NOMO-1 treated with DMSO at 0.1 percent for 48 hours (cell line): ENCODE results near the gene LHCGR.
A peak's percentile ranks its signal among the peaks of the same experiment; 100 is the strongest.
"Not testable (repeated sequence)": the region's sequence is repeated elsewhere in the genome, so short reads cannot be mapped to it uniquely, and the experiment has no call there.

Experiments
- DNase-seq: peaks from one replicate; lab custom pipeline; 2025; ENCODE audit not compliant: unreplicated experiment; lab: John Stamatoyannopoulos, UW

The LHCGR gene

DNA sequence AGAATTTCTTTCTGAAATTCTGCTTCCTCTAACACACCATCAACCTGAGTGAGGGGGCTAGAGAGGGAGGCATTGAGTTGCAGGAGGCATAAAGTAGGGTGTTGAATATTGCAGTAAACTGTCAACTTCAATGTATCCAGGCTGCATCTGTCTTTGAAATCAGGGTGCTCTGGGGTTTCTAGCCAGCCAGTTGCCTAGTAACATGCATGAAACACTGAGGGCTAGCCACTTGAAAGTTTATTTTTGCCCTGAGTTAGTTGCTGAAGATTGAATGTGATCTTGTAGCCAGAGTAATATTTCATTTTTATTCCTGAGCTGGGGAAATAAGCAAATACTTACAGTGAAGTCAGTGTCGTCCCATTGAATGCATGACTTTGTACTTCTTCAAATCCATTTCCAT is 41.9 kb downstream of the LHCGR start:
- DNase-seq = no peak

DNA sequence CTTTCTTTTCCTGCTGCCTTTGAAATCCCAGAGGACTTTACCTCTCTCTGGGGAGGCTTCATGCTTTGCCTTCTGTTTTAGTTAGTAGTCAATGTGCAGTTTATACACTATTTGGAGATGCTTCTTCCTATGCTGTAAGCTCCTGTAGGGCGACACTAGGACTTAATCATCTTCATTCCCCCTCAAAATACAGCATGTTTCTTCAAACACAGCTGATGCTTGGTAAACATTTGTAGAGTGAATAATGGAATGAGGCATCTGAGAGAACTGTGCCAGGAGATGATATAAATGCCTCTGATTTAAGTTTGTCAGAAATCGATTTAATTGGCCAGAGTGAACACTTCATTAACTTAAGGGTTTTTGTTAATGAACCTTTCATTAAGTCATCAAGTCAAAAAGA is 43.4 kb downstream of the LHCGR start:
- no peak for DNase-seq

DNA sequence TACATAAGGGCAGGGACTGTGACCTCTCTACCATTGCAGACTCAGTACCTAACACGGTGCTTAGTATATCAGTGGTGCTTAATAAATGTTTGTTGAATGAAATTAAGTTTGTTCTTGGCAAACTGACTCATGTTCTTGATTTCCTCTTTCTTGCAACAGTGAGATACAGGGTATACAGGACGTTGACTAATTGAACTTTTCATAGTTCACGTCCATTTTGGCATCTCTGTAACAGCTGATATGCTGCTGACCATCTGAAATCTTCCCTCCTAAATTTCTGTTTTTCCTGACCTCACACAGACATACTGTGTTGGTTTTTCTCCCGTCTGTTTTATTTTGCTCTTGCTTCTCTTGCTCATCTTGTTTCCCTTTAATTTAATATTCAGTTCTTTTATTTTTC is 44.2 kb downstream of the LHCGR start:
- peak; percentile 1 for DNase-seq

DNA sequence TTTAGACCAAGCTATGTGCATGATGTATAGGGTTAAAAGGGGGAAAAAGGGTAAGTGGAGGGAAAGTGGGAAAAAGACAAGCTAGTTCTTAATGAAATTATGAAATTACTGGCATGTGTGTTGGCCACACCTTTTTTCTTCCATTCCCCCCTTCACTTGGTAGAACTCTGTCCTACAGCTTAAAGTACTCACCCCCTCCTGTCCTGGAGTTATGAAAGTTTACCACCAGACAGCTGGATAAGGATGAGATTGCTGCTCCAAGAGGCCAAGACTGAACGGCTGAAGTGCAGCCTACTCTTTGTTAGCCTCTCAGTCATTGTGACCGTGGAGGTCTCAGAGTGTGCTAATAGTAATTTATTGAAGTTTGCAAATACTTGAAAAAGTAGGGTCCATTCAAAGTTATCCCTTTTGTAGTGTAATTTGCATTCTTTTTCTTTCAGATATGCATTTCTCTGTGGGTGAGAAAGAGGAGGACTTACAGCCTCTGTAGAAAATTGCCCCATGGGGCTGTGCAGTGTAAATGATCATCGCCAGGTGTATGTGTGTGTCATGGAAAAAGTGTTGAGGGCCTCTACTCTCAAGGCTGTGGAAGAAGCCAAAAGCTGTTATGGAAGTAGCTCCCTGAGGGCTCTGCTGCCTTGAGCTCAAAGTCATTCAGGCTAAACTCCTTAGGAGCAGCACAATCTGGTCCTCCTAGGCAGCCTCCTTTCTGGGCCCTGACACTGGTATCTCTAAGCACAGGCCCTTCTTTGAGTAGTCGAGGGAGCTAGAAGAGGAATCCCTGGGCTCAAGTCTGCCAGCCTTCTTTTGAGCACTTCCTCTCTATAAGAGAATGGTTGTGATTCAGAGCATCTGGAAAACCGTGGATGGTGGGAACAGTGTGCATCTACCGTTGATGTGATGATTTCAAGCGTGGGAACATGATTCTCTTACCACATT is 46.2 kb downstream of the LHCGR start:
- no peak for DNase-seq

DNA sequence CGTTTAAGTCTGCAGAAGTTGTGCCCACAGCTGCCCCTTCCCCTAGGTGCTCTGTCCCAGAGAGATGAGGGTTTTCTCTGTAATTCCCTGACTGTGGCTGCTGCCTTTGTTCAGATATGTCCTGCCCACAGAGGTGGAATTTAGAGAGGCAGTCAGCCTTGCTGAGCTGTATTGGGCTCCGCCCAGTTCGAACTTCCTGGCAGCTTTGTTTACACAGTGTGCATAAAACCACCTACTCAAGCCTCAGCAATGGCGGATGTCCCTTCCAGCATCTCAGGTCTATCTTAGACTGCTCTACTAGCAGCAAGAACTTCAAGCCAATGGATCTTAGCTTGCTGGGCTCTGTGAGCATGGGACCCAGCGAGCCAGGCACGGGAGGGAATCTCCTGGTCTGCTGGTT is 48.1 kb downstream of the LHCGR start:
- no peak for DNase-seq

DNA sequence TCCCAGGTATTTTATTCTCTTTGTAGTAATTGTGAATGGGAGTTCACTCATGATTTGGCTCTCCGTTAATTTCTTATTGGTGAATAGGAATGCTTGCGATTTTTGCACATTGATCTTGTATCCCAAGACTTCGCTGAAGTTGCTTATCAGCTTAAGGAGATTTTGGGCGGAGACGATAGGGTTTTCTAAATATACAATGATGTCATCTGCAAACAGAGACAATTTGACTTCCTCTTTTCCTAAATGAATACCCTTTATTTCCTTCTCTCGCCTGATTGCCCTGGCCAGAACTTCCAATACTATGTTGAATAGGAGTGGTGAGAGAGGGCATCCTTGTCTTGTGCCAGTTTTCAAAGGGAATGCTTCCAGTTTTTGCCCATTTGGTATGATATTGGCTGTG is 51.9 kb downstream of the LHCGR start:
- not testable (repeated sequence) for DNase-seq

DNA sequence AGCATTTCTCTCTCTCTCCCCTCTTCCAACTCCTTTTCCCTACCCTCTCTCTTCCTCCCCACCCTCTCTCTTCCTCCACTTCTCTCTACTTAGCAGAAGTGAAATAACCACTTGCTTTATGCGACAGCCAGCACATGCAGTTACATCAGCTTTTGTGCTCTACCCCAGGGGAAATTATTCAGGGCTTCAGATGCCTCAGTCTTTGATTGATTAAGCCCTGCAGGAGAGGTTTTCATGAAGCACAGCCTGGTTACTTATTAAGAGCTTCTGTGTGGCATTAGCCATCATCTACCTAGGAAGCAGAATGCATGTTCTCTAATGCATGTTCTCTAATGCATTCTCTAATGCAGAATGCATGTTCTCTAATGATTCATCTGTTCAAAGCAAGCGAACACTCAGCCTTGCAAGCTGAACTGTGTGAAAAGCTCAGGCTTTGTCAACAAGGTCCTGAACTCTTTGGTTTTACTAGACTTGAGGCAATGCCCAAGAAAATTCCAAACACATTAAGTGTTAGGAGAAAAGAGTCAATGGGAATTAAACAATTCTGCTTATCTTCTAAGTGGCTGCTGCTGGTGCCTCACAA is 56.1 kb downstream of the LHCGR start:
- no peak for DNase-seq

DNA sequence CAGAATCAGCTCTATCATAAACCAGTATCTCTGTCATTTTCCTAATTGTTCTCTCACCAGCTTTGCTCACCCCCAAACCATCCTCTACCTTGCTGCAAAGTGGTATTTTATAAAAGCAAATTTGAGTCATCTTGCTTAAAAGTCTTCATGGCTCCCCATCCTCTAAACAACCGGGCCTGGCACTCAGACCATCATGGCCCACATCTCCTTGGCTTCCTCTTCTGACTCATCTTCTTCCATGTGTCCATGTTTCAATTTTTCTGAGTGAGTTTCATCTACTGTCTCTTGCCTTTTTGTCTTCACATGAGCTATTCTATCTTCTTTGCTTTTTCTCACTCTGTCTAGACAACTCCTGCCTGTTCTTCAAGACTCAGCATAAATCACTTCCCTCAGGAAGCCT is 58.6 kb downstream of the LHCGR start:
- no peak for DNase-seq

DNA sequence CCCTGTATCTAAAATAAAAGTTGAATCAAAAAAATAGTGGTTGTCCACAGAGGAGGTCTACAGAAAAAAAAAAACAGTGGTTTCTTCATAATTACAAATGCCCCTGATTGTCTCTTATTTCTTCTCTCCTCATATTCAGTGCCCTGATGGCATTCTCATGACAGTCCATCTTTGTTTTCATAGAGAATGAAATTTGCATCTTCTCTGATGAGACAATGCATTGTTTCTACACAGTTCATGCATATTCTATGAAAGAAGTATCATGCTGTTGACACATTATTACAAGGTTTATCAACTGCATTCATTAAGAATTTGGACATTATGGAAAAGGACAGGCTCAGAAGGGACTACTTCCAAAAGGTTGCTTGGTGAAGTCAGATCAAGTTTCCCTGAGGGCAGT is 59.5 kb downstream of the LHCGR start:
- DNase-seq = no peak

DNA sequence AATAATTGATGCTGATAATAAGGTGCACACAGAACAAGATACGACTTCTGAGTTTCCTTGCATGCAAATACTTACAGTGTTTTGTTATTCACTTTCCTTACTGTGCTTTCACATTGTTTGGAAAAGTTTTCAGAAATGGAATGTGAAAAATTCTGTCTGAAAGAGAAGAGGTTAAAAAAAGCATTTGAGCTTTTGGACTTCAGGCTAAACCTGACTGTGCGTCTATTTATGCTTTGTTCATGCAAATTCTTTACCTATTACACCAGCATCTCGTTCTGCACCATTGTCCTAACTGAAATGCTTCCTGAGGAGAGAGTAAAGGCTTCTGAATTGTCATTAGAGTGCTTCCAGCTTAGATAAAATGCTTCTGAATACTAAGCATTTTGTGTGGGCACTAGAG is 61.4 kb downstream of the LHCGR start:
- DNase-seq = no peak

DNA sequence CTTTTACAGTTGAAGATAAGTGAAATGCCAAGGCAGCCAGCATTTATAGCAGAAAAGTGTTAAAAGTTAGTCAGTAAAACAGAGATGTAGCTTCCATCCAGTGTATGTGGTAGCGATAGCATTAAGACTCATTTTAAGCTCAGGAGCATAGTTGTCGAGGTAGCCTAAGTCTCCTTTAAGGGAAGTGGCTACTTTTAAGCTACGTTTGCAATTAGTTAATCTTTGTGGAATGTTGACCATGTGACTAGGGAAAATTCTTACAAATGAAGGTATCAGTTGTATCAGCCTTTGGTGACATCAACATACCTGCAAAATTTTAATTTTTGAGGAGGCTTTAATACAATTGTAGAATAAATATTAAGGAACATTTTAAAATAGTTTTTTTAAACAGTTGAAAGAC is 61.9 kb downstream of the LHCGR start:
- DNase-seq = no peak

DNA sequence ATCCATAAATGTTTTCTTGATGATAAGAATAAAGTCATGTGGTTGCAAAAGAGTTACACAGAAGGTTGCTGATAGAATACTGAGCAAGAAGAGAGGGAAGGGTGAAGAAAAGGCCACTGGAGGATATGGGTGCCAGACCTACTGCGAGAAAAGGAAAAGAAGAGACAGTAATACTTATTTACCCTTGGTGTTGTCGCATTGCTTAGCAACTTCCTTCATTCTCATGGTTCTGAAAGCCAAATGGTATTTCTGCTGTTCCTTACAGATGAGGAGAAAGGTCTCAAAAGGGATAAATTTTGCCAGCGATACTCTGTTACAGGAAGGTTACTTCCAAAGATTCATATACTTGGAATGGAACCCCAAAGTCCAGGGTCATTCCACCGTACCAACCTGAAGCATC is 62.5 kb downstream of the LHCGR start:
- no peak for DNase-seq

DNA sequence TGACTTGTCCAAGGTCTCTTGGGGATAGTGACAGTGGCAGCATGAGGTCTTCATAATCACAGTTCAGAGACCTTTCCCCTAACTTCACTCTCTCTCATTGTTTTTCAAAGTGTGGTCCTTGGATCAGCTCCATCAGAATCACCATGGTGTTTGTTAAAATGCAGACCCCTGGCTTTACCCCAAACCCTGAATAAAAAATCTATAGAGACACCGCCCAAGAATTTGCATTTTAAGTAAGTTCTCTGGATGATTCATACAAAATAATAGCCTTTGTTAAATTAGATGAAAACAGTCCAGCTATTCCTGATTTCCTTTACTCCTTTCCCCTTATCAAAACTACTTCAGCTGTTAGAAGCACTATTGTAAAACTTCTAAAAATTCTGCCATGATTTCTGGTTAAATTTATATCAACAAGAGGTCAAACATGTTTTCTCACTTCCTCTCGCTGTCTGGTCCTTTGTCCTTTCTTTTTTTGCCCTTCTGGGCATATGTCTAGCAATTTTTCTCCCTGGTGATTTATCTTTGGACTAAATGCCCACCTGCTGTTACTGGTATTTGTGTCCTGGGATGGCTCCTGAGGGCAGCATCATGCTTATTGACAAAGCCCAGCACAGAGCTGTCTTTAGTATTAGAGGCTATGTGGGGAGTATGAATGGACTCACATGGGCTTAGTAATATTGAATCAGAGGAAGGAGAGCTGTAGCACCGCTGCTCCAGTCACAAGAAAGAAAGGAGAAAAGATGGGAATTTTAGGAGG is 63.4 kb downstream of the LHCGR start:
- DNase-seq = no peak

DNA sequence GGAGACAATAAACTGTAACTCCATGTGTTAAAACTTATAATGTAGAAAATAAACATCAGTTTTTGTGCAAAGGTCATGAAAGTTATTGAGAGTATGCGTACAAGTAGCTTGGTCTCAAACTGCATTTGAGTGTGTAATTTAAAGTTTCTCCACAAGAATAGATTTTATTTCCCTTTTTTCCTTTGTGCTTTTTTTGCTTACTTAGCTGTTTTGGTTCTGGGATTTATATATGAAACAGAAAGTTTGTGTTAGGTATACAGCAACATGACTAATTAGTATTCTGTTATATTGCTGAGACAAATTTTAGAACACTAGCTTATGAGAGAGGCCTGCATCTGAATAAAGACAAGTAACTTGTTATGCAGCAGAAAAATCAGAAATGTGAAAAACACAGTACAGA is 70.4 kb downstream of the LHCGR start:
- no peak for DNase-seq

DNA sequence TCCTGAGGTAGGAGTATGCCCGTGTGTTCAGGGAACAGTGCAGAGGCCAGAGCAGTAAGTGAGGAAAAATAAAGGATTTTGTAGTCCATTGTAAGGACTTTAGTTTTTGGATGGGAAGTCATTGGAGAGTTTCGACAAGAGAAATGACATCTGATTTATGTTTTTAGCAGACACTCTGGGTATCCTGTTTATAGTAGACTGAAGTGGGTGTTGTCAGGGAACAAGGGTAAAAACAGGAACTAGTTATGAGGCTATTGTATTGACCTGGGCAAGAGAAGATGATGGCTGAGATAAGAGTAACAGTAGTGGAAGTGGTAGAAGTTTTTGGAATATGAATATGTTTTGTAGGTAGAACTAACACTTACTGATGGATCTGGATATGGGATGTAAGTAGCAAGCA is 78.1 kb downstream of the LHCGR start:
- DNase-seq = peak; percentile 33

DNA sequence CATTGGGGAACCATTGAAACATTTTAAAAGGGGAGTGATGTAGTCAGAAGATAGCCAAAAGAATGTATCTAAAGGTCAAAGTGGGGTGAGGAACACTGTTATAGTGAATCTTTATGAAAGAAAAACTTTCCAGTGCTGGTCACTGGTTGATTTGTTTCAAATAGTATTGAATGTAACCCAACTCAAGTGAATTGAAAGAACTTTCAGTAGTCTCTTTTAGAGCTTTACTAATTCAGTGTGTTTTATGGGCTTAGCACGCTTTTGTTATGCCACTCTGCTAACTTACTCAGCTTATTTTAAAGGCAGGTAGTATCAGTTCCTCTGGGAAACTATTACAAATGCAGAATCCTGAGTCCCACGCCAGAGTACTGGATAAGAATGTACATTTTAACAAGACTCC is 80.6 kb downstream of the LHCGR start:
- DNase-seq = no peak

DNA sequence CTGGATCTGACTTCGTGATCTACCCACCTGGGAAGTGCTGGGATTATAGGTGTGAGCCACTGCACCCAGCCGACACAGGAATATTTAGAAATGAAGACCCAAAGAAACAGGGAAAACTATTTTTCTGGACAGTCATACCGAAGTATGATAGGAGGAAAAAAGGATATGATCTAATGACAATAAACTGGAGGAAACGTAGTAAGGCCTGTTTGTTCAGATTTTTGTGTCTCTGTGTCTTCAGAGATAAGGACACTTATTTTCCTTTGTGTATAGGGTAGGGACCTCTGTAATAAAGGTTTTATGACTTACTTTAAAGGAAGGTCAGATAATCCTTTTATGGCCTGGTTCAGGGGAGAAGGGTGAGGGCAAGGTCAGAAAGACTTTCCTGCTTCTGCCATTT is 81.9 kb downstream of the LHCGR start:
- DNase-seq = no peak

DNA sequence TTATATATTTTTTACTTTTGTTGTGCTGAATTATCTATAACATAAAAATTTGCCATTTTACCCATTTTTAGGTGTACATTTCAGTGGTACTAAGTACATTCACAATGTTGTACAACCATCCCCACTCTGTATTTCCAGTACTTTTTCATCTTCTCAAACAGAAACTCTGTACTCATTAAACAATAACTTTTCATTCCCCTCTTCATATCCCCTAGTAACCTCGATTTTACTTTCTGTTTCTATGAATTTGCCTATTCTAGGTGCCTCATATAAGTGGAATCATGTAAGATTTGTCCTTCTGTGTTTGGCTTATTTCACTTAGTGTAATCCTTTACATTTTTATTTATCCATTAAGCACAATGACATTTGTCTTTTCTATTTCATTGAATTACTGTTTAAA is 86.5 kb downstream of the LHCGR start:
- no peak for DNase-seq

DNA sequence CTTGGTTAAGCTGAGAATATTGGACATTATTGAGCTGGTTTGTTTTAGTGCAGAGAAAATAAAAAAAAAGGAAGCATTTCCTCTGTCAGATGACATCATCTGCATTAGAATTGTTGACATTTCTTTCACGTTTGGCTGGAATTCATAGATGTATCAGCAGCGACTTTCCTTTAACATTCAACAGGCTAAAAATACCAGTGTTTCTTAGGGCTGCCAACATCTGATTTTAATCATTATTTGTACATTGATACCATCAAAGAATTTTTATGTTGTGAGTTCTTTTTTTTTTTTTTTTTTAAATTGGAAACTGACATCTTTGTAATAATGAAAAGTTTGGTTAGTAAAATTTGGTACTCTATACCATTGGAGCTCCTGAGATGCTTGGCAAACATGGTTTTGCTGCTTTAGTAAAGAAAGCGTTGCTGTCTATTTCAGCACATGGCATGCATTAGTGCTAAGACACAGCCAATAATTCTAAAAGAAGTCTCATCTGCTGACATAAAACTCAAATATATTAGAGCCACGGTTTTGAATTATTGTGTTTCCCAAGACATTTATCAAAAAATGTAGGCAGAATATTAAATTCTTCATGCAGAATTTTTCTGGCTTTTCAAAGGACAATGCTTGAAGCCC is 104.2 kb downstream of the LHCGR start:
- no peak for DNase-seq

DNA sequence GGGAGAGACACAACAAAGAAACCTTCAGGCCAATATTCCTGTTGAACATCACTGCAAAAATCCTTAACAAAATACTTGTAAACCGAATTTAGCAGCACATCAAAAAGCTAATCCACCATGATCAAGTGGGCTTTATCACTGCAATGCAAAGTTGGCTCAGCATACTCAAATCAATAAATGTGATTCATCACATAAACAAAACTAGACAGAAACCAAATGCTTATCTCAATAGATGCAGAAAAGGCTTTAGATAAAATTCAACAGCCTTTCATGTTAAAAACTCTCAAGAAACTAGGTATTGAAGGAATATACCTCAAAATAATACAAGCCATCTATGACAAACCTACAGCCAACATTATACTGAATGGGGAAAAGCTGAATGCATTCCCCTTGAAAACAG is 117.3 kb downstream of the LHCGR start:
- no peak for DNase-seq
